T-helper 2 cell treated with Interferon-gamma antibody and Interleukin-4, amounts not matched to agents 100 ng/mL and 5 ng/mL, for 36 hours (primary cell): ENCODE results near the gene GMIP. TPM values are rescaled to one million over a fixed set of nuclear protein-coding genes. Genes with fewer than 3 reads are reported as not detected.

Source experiments
- intact Hi-C: fragments of 100-400 bp; cut with micrococcal nuclease; formaldehyde crosslinking; loops from one replicate; pipeline ENCODE4 v1.15.1; 2023
- total RNA-seq: library from RNA; stranded (reverse); gene quantifications from 2 replicates; pipeline ENCODE4 v1.2.3, GENCODE V29; 2022

The GMIP gene
- total RNA-seq, 1 donor from 2014 or later: 79.6 TPM

DNA sequence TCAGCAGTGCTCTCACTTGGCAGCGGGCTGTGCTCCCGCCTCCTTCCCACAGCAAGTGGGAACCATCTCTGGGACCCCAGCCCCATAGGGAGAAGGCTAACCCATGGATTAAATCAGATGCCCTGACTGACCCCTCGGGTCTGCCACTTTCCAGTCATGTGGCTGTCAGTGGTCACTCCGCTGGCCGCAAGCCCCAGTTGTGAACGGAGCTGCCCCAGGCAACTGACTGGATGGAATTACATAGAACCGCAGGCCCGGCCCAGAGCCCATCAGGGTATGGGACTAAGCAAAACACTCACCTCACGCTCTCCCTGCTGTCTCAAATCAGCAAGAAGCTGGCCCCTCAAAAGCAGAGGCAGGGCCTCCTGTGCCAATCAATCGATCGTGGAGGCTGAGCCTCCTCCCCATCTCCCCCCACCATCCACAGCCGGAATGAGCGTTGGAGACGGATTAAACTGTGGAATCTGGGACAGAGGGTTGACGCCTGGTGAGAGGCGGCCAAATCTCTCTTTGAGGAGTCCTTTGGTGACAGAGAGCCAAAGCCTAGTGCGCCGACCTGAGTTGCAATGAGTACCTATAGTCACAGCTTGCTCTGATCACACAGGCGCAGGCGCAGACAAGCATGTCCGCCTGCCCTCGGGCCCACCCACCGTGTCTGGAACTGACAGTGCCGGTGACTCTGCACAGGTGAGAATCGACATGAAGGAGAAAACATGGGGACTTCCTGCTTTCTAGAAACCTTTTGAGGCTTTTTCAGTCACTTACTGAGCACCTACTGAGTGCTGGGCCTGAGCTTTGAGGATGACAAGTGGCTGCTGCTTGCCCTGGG lies 63.7 kb downstream of the GMIP start:
- intact Hi-C loops: no loop called here

Other genes starting within 250 kb of the GMIP start
- 123 and 129 TPM in 2 replicates for gene GATAD2A, start 238.0 kb downstream of the GMIP start, total RNA-seq
- gene TSSK6, start 128.1 kb downstream of the GMIP start, total RNA-seq: 3.0 and 3.3 TPM in 2 replicates
- 369 and 391 TPM in 2 replicates for gene NDUFA13, start 127.4 kb downstream of the GMIP start, total RNA-seq
- gene YJEFN3, start 114.7 kb downstream of the GMIP start, total RNA-seq: 9.5 and 11.1 TPM in 2 replicates
- gene CILP2, start 105.4 kb downstream of the GMIP start, total RNA-seq: 0.07 and 0.09 TPM in 2 replicates
- gene PBX4, start 25.0 kb downstream of the GMIP start, total RNA-seq: 25.7 and 26.0 TPM in 2 replicates
- 44.2 and 45.2 TPM in 2 replicates for gene LPAR2, start 15.4 kb downstream of the GMIP start, total RNA-seq
- 89.3 and 93.7 TPM in 2 replicates for gene ATP13A1, start 20.0 kb upstream of the GMIP start, total RNA-seq
- gene ZNF101, start 25.2 kb upstream of the GMIP start, total RNA-seq: 80.6 and 86.2 TPM in 2 replicates
- gene ZNF14, start 89.5 kb upstream of the GMIP start, total RNA-seq: 5.1 and 6.0 TPM in 2 replicates
- 15.3 and 16.7 TPM in 2 replicates for gene ZNF506, start 178.1 kb upstream of the GMIP start, total RNA-seq
- 12.3 and 12.4 TPM in 2 replicates for gene ZNF253, start 222.2 kb upstream of the GMIP start, total RNA-seq